Hematopoietic multipotent progenitor cell treated with erythropoietin and hydrocortisone succinate and interleukin-3 and kit ligand, for 15 days (in vitro differentiated cells): ENCODE measurements around the gene TRPV3.
"Not testable (repeated sequence)": the region's sequence is repeated elsewhere in the genome, so short reads cannot be mapped to it uniquely, and the experiment has no call there.

Source experiments
- DNase-seq: peaks from one replicate; pipeline ENCODE4 v3.0.0-alpha.2; 2015; ENCODE audit warnings: low spot score

Gene TRPV3

DNA sequence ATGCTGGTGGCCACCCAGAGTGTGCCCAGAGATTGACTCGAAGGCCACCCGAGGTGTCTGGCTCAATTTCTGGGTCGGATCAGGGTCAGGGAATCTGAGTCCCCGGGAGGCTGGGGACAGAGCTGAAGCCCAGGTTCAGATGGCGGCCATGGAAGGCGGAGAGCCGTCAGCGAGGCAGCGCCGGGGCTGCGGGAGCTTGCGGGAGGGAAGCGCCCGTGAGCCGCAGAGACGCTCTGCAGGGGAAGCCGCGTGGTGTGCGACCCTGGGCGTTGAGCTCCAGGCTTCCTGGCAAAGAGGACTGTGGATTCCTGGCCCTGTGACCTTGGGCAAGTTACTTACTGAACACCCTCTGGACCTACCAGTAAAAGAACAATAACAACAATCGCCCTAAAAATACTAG lies 85.5 kb downstream of the TRPV3 start:
- DNase-seq, result no peak

DNA sequence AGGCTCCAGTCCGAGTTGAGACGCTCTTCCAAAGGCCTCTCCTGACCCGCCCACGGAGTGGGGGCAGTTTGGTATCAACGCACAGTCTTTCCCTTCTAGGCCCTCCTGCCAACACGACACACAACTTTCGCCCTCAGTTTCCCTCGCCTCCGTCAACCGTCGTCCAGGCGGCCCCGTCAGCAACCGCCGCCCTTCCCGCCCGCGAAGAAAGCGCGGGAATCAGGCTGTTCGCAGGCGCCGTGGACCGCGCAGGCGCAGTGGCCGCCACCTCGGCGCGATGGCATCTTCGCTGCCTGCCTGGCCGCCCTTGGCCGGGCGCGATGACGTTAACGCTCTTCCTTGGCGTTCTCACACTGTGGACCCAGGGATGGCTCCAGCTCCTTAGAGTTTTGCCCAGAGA lies 86.0 kb downstream of the TRPV3 start, which contains the start of gene SPATA22:
Gene SPATA22 (minus strand): TSS at position 221 of the 400 bp plus-strand sequence. CDS start 2,494 bp downstream, outside the sequence.
- DNase-seq, result no peak

DNA sequence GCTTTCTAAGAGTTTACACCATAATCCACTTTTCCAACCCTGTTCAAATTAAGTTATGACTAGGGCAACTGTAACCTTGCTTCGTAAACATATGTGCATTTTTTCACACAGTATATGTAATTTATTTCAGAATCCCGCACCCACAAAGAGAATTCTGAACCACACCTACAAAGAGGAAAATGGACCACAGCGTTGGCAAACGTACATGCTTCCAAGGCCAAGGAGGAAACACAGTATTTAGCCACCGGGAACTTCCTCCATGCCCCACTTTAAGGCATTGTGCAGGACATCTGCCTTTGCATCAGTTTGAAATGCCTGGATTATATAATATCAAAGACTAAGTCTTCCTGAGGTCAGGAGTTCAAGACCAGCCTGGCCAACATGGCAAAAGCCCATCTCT lies 88.1 kb downstream of the TRPV3 start:
- no peak for DNase-seq

DNA sequence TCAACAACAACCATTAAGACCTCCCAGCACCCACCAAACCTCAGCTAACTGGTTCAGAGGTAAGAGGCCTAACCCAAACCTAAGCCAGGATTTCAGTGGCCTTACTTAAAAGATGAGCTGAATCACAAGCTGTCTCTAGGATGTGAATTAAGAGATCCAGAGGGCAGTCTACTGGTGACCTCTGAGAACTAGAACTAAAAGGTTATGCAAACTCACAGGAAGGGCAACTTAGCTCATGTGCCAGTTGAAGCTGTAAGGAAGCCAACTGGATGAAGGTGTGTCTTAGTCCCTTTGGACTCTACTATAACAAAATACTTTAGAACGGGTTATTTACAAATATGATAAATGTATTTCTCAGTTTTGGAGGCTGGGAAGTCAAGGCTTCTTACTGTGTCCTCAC lies 91.3 kb downstream of the TRPV3 start:
- not testable (repeated sequence) for DNase-seq
